NCI-H146 treated with DMSO at 0.1 percent for 48 hours (cell line): ENCODE data around the gene P4HB.

Experiments used
- DNase-seq: peaks from one replicate; lab custom pipeline; 2025; ENCODE audit not compliant: unreplicated experiment; lab: John Stamatoyannopoulos, UW

Gene P4HB

DNA sequence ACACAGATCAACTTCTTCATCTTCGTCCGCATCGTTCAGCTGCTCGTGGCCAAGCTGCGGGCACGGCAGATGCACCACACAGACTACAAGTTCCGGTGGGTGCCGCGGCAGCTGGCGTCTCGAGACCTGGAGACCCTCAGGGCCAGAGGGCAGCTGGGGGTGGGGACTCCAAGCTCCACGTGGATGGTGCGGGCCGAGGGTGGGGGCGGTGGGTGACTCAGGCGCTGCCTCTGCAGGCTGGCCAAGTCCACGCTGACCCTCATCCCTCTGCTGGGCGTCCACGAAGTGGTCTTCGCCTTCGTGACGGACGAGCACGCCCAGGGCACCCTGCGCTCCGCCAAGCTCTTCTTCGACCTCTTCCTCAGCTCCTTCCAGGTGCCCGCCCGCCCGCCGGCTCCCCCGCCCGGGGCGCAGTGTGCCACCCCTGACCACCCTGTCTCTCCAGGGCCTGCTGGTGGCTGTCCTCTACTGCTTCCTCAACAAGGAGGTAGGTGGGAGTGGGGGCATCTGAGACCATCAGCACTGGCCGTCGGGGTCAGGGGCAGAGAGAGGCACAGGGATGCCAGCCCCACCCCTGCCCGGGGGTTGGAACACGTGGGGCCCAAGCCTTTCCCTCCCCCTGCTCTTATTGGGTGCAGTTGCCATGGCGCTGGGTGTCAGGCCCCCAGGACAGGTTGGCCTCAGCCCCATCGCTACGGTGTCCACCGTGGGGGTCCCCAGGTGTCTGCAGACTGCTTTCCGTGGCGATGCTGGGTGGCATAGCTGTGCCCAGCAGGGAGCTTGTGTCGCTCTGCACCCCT is 47.6 kb downstream of the P4HB start:
- no peak for DNase-seq

DNA sequence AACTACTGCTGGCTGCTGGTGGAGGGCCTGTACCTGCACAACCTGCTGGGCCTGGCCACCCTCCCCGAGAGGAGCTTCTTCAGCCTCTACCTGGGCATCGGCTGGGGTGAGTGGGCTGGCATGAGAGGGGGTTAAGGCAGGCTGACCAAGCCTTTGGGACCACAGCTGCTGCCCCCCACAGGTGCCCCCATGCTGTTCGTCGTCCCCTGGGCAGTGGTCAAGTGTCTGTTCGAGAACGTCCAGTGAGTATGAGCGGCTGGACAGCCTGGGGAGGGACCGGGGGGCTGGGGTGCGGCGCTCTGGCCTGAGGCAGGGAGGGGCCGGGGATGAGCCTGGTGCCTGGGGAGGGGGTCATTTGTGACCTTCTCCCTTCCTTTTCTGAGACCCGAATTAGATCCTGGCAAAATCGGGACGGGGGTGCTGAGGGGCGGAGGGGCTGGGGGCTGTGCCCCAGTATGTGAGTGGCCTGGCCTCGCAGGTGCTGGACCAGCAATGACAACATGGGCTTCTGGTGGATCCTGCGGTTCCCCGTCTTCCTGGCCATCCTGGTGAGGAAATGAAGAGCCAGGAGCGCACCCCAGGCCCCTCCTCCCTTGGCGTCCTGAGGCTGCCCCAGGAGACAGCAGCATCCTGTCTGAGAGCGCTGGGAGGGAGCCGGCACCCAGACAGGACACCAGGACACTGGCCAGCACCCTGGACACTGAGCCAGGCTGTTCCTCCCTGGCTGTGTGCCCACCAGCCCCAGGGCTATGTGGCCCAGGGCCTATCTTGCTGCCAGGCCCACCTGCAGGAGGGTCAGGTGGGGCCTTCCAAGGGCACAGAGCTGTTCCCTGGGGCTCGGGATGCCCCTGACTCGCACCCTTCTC is 48.4 kb downstream of the P4HB start:
- no peak for DNase-seq

- no peak for DNase-seq
Measured at GRCh38 chr17:81810892-81811704, 49.2 kb downstream of the P4HB start.

- DNase-seq, result no peak
Measured at GRCh38 chr17:81810476-81810875, 49.9 kb downstream of the P4HB start.

GRCh38 chr17:81809556-81809998 is 50.8 kb downstream of the P4HB start:
- no peak for DNase-seq

- no peak for DNase-seq
Measured at GRCh38 chr17:81808778-81809555, 51.4 kb downstream of the P4HB start.

- DNase-seq, result no peak
Measured at GRCh38 chr17:81807839-81808238, 52.5 kb downstream of the P4HB start.

- DNase-seq, result no peak
Measured at GRCh38 chr17:81807210-81807719, 53.1 kb downstream of the P4HB start.

- DNase-seq, result no peak
Measured at GRCh38 chr17:81806461-81807209, 53.7 kb downstream of the P4HB start.

- DNase-seq, result no peak
Measured at GRCh38 chr17:81805707-81806460, 54.5 kb downstream of the P4HB start.

GRCh38 chr17:81804559-81805399 is 55.6 kb downstream of the P4HB start:
- DNase-seq, result no peak

DNA sequence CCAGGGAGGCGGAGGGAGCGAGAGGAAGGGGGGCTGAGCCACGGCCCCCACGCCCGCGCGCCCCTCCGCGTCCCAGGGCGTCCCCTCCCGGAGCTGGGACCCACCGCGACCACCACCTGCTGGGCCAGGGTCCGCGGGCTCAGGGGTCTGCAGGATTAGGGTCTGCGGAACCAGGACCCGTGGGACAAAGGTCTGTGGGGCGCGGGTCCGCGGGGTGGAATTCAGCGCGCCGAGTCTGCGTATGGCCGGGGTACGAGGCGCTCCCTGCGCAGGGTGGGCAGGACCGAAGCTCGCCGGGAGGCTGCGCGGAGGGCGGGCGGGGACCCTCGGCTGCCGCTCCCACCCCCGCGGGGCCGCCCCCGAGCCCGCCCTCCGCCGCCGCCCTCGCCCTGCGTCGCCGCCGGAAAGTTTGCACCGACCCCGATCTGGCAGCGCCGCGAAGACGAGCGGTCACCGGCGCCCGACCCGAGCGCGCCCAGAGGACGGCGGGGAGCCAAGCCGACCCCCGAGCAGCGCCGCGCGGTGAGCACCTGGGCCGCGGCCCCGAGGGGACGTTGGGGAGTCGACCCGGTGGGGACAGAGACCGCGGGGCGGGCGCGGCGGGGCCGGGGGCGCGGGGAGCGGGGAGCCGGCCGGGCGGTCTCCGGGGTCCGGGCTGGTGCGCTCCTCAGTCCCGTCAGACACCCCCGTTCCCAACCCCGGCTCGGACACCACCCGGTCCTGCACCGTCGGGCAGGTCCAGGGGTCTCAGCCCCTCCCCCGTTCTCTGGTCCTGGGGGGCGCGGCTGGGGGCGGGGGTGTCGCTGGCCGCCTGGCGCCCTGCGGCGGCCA is 56.4 kb downstream of the P4HB start, which contains the start of gene GCGR:
Gene GCGR, plus strand, starts transcription at position 423 of the 831 bp plus-strand sequence. CDS start 4,869 bp downstream, outside the sequence.
- DNase-seq, result no peak

DNA sequence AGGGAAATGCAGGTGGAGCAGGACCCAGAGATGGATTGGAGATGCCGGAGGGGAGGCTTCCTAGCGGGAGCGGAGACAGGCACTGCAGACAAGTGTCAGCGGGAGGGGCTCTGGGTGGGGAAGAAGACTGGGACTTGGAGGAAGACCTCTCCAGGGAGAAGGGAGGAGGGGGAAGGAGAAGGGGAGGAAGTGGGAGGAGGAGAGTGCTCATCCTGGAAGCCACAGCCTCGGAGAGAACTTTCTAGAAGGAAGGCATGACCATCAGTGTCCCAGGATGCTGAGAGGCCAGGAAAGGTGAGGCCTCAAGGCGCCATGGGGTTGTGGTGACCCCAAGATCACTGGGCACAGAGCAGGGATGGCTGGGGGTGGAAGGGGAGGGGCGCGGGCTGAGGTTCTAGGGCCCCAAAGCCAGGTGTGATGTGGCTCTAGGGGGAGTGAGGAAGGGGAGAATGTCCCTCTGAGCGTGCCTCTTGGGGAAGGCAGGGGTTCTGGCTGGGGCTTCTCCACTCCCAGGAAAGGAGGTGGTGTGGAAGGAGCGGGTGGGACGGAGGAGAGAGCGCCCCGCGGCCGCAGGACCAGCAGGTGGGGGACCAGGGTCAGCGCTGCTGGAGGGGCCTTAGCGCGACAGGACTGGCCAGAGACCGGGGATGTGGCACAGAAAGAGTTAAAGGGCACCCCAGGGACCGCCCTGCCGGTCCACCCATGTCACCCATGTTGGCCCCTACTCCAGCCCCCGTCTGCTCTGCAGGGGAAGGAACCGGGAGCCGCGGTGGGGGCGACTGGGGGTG is 57.3 kb downstream of the P4HB start:
- no peak for DNase-seq

DNA sequence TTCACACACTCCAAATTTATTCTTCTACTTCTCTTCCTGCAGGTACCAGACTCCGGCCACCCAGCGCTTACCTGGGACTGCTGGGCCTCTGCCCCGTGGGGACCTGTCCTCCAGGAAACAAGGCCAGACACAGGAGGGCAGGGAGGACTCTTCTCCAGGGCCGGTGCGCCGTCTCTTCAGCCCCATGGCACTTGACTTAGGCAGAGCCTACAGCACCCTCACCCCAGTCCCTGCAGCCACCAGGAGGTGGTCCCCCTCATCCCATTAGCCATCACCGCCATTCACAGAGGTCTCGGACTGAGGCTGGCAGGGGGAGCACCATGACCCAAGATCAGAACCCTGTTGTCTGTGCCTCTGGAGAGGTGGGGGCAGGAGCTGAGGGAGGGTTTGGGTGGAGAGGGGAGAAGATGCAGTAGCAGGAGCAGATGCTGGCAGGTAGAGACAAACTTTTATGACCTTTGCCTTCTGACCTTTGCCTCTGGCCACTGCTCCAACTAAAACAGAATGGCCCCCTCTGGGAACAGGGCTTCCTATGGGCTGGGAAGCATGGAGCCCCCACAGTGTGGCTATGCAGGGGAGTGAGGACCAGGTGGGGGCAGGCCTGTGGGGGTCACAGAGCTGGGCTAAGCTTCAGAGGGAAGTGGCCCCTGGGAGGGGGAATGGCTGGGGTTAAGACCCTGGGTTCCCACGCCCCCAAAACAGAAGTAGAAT is 58.1 kb downstream of the P4HB start:
- DNase-seq, result no peak

GRCh38 chr17:81801327-81801726 is 59.0 kb downstream of the P4HB start:
- no peak for DNase-seq
